ENCODE results near the gene ZBTB7A.

DNA sequence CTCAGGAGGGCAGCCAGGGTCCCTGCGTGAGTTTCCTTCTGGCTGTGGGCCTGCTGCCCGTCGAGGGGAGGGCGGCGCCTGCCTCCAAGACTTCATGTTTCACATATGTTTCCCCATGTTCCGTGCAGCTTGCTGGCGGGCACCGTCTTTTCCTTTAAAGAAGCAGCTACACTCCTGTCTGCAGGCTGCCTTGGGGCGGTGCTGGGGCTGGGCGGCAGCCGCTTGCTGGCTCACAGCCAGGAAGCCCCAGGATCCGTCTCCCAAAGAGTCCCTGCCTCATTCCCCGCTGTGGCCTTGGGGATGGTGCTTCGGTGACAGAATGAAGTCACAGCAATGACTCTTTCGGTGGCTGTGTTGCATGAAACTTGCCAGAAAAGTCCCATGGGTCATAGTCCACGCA, 34.3 kb downstream of the ZBTB7A start:
- TF ChIP-seq, protein P1, sequence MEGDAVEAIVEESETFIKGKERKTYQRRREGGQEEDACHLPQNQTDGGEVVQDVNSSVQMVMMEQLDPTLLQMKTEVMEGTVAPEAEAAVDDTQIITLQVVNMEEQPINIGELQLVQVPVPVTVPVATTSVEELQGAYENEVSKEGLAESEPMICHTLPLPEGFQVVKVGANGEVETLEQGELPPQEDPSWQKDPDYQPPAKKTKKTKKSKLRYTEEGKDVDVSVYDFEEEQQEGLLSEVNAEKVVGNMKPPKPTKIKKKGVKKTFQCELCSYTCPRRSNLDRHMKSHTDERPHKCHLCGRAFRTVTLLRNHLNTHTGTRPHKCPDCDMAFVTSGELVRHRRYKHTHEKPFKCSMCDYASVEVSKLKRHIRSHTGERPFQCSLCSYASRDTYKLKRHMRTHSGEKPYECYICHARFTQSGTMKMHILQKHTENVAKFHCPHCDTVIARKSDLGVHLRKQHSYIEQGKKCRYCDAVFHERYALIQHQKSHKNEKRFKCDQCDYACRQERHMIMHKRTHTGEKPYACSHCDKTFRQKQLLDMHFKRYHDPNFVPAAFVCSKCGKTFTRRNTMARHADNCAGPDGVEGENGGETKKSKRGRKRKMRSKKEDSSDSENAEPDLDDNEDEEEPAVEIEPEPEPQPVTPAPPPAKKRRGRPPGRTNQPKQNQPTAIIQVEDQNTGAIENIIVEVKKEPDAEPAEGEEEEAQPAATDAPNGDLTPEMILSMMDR (IDR thresholded peaks at IDR 0.05) = no peak
- TF ChIP-seq POLR2A (IDR thresholded peaks at IDR 0.05) = no peak
